CD4-positive, CD25-positive, alpha-beta regulatory T cell (primary cell): ENCODE results near the gene GBP3. TPM values are rescaled to one million over a fixed set of nuclear protein-coding genes. Genes with fewer than 3 reads are reported as not detected.

Experiments used
- polyA plus RNA-seq, 4 donors: library from polyadenylated mRNA; unstranded; fragments of 300-500 nt; fragmentation: Illumina TruSeq; gene quantifications; one replicate each; pipeline ENCODE4 v1.2.3, GENCODE V29; 2021
- total RNA-seq: library from RNA; stranded (reverse); gene quantifications from one replicate; pipeline ENCODE4 v1.2.3, GENCODE V29; 2022

Gene GBP3
- total and polyA plus RNA-seq, 5 donors from 2014 or later = 11.7 to 36.6 (median 19.9) TPM

Other genes starting within 250 kb of the GBP3 start
- 73.6 TPM for gene GTF2B, start 131.3 kb downstream of the GBP3 start, total RNA-seq
- 10 to 100 TPM; 66.0 to 89.4 (median 76.0) TPM for gene GTF2B, start 131.3 kb downstream of the GBP3 start, polyA plus RNA-seq
- gene KYAT3, start 30.2 kb downstream of the GBP3 start, total RNA-seq = 16.5 TPM
- 10 to 100 TPM; 20.4 to 32.0 (median 24.4) TPM for gene KYAT3, start 30.2 kb downstream of the GBP3 start, polyA plus RNA-seq
- gene RBMXL1, start 30.2 kb downstream of the GBP3 start, total RNA-seq = 30.3 TPM
- 10 to 100 TPM; 10.6 to 14.0 (median 11.1) TPM for gene RBMXL1, start 30.2 kb downstream of the GBP3 start, polyA plus RNA-seq
- gene GBP1, start 42.3 kb upstream of the GBP3 start, total RNA-seq = 87.1 TPM
- 100 to 1,000 TPM in 1 of 4 donors, 10 to 100 TPM in 3; 70.4 to 124 (median 93.6) TPM for gene GBP1, start 42.3 kb upstream of the GBP3 start, polyA plus RNA-seq
- 233 TPM for gene GBP2, start 103.2 kb upstream of the GBP3 start, total RNA-seq
- gene GBP2, start 103.2 kb upstream of the GBP3 start, polyA plus RNA-seq = 100 to 1,000 TPM; 189 to 250 (median 234) TPM
- gene GBP7, start 153.1 kb upstream of the GBP3 start, total RNA-seq = 0.20 TPM
- under 1 TPM in 1 of 4 donors, not detected in 3; 0.11 TPM for gene GBP7, start 153.1 kb upstream of the GBP3 start, polyA plus RNA-seq
- 64.4 TPM for gene GBP4, start 176.1 kb upstream of the GBP3 start, total RNA-seq
- gene GBP4, start 176.1 kb upstream of the GBP3 start, polyA plus RNA-seq = 10 to 100 TPM; 30.9 to 54.5 (median 36.3) TPM
- 425 TPM for gene GBP5, start 250.0 kb upstream of the GBP3 start, total RNA-seq
- 100 to 1,000 TPM; 201 to 381 (median 293) TPM for gene GBP5, start 250.0 kb upstream of the GBP3 start, polyA plus RNA-seq